SU-DHL-6 (cell line): ENCODE measurements around the gene TMEM108.

Experiments used
- H2AFZ ChIP-seq: fragments of 200-600 bp; sonication (generic); 2 replicates; pipeline ENCODE4 v1.6.1; 2014; ENCODE audit warnings: low read depth, mild to moderate bottlenecking, moderate library complexity, mixed read lengths, antibody characterized with exemption, low read length; ENCODE audit not compliant: severe bottlenecking
- H3F3A ChIP-seq: fragments of 200-600 bp; shearing (Covaris generic); 2 replicates; pipeline ENCODE4 v1.6.0; 2016; ENCODE audit warnings: antibody characterized with exemption, mild to moderate bottlenecking; ENCODE audit not compliant: insufficient read depth
- H3K27ac ChIP-seq: fragments of 200-600 bp; sonication (generic); 2 replicates; pipeline ENCODE4 v1.5.1; 2016; ENCODE audit warnings: low read depth, mild to moderate bottlenecking, low read length, moderate library complexity, mixed read lengths
- H3K27me3 ChIP-seq: fragments of 200-600 bp; sonication (generic), shearing (Covaris generic); 2 replicates; pipeline ENCODE4 v1.6.0; 2014; ENCODE audit warnings: mild to moderate bottlenecking, low read length
- H3K36me3 ChIP-seq: fragments of 200-600 bp; sonication (generic); 2 replicates; pipeline ENCODE4 v1.6.1; 2014; ENCODE audit warnings: mild to moderate bottlenecking, low read length, mixed read lengths
- H3K4me2 ChIP-seq: fragments of 300-600, 200-600 bp; shearing (Covaris generic), sonication (generic); 2 replicates; pipeline ENCODE4 v1.6.0; 2014; ENCODE audit warnings: low read length, low read depth, mild to moderate bottlenecking; ENCODE audit not compliant: poor library complexity, severe bottlenecking
- H3K4me3 ChIP-seq: fragments of 200-600 bp; sonication (generic); 2 replicates; pipeline ENCODE4 v1.5.1; 2014; ENCODE audit warnings: antibody characterized with exemption, low read length, mild to moderate bottlenecking, mixed read lengths; ENCODE audit not compliant: insufficient read depth, poor library complexity, severe bottlenecking
- H3K79me2 ChIP-seq: fragments of 200-600 bp; sonication (generic); 2 replicates; pipeline ENCODE4 v1.6.1; 2014; ENCODE audit warnings: mild to moderate bottlenecking, low read length, moderate library complexity; ENCODE audit not compliant: insufficient read depth
- H3K9ac ChIP-seq: fragments of 200-600 bp; sonication (generic); 2 replicates; pipeline ENCODE4 v1.7.0; 2014; ENCODE audit warnings: mild to moderate bottlenecking, low read length
- H3K9me2 ChIP-seq: fragments of 200-600 bp; sonication (generic); replicated peaks from 2 replicates; pipeline ENCODE4 v1.6.1; 2014; ENCODE audit warnings: low read length; ENCODE audit not compliant: insufficient read depth
- H3K9me3 ChIP-seq: fragments of 200-600 bp; sonication (generic); 2 replicates; pipeline ENCODE4 v1.6.1; 2014; ENCODE audit warnings: low read length, mixed read lengths; ENCODE audit not compliant: insufficient read depth
- H4K20me1 ChIP-seq: fragments of 200-600 bp; sonication (generic); 2 replicates; pipeline ENCODE4 v1.6.1; 2014; ENCODE audit warnings: low read depth, mild to moderate bottlenecking, antibody characterized with exemption, low read length, moderate library complexity, mixed read lengths
- EZH2phosphoT487 ChIP-seq: fragments of 200-600 bp; sonication (generic), shearing (Covaris generic); conservative IDR thresholded peaks from 2 replicates; pipeline ENCODE4 v1.6.1; 2018; ENCODE audit warnings: mild to moderate bottlenecking, antibody characterized with exemption, low read length, moderate library complexity, mixed read lengths
- TF ChIP-seq, protein P1 (sequence below): fragments of 200-600 bp; sonication (generic); IDR thresholded peaks from one replicate; pipeline ENCODE4 v1.5.1; 2017; ENCODE audit warnings: antibody characterized with exemption, mild to moderate bottlenecking, low read length, moderate library complexity; ENCODE audit not compliant: insufficient read depth, poor library complexity, severe bottlenecking

Gene TMEM108

DNA sequence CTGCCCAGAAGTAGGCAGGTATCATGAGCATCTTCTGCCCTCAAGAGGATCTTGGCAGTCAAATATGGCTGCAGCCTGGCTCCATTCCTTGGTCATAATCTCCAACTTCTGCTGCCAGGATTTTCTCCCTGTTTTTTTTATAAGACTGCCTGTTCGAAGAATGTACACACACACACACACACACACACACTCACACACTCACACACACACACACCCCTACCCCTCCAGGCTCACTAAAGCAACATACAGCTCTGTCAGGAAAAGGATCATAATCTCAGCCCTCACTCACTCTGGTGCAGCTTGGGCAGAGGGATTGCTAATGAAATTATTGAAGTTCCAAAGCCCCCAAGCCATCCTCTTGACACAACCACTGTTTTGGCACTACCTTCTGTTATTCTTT is 232.4 kb downstream of the TMEM108 start:
- no peak overlapping the region for H3K4me3 ChIP-seq
- no peaks in the 10 kb centered on the region for H3F3A ChIP-seq
- no peaks in the 10 kb centered on the region for H3K9me3 ChIP-seq
- H3K4me2 ChIP-seq, result no peak overlapping the region
- H3K9ac ChIP-seq, result no peak overlapping the region
- no peak overlapping the region for H2AFZ ChIP-seq
- no peaks in the 10 kb centered on the region for H3K36me3 ChIP-seq
- H3K27me3 ChIP-seq, result no peaks in the 10 kb centered on the region
- H3K79me2 ChIP-seq, result no peaks in the 10 kb centered on the region
- no peaks in the 10 kb centered on the region for H4K20me1 ChIP-seq
- TF ChIP-seq, protein P1, sequence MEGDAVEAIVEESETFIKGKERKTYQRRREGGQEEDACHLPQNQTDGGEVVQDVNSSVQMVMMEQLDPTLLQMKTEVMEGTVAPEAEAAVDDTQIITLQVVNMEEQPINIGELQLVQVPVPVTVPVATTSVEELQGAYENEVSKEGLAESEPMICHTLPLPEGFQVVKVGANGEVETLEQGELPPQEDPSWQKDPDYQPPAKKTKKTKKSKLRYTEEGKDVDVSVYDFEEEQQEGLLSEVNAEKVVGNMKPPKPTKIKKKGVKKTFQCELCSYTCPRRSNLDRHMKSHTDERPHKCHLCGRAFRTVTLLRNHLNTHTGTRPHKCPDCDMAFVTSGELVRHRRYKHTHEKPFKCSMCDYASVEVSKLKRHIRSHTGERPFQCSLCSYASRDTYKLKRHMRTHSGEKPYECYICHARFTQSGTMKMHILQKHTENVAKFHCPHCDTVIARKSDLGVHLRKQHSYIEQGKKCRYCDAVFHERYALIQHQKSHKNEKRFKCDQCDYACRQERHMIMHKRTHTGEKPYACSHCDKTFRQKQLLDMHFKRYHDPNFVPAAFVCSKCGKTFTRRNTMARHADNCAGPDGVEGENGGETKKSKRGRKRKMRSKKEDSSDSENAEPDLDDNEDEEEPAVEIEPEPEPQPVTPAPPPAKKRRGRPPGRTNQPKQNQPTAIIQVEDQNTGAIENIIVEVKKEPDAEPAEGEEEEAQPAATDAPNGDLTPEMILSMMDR, result no peak
- TF ChIP-seq EZH2phosphoT487, result no peak
- H3K9me2 ChIP-seq, result no peaks in the 10 kb centered on the region
- H3K27ac ChIP-seq, result no peak overlapping the region

DNA sequence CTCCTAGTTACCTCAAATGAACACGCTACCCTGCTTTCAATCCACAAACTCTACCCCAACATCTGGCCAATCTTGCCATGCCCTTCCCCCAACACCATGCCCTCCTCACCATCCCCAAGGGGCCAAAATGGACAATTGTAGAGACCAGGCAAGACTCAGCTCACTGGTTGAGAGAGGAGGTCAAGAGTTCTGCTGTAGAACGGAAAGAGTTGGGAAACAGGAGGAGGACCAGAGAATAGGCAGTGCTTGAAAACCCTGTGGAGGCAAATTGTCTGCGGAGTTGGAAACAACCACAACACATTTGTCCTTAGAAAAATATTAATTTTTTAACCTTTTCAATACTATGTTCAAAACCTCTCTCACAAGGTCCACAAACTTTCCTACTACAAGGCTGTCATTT is 232.9 kb downstream of the TMEM108 start:
- Histone ChIP-seq H3K4me2 (no peak overlapping the region), H2AFZ (no peak overlapping the region), H4K20me1 (no peaks in the 10 kb centered on the region), H3K27ac (no peak overlapping the region), H3K9ac (no peak overlapping the region), H3K9me3 (no peaks in the 10 kb centered on the region), H3K4me3 (no peak overlapping the region), H3K27me3 (no peaks in the 10 kb centered on the region), H3K9me2 (no peaks in the 10 kb centered on the region), H3K79me2 (no peaks in the 10 kb centered on the region), H3K36me3 (no peaks in the 10 kb centered on the region), H3F3A (no peaks in the 10 kb centered on the region)
- no peak for TF ChIP-seq EZH2phosphoT487
- TF ChIP-seq, protein P1, result no peak

DNA sequence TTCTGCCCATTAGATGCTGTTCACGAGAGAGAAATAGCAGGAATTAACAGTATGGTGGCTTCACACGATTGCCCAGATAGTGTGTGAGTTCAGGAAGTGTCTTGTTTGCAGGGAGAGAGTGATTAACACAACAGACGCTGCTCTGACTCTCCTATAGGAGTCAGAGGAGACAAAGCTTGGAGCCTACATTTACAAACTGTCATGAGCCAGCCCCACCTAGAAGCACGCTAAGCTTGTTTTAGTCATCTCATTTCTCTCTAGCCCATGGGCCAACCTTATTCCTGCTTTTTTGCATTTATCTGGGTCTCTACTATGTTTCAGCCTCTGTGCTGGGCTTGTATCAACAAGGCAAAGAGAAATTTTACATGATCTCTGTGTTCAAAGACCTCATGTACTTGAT is 233.3 kb downstream of the TMEM108 start:
- H3K9ac ChIP-seq, result no peak overlapping the region
- H4K20me1 ChIP-seq, result no peaks in the 10 kb centered on the region
- H3K4me3 ChIP-seq, result no peak overlapping the region
- H3F3A ChIP-seq, result no peaks in the 10 kb centered on the region
- no peaks in the 10 kb centered on the region for H3K36me3 ChIP-seq
- H3K4me2 ChIP-seq, result no peak overlapping the region
- H3K27me3 ChIP-seq, result no peaks in the 10 kb centered on the region
- H3K79me2 ChIP-seq, result no peaks in the 10 kb centered on the region
- no peak overlapping the region for H2AFZ ChIP-seq
- no peak overlapping the region for H3K27ac ChIP-seq
- no peaks in the 10 kb centered on the region for H3K9me3 ChIP-seq
- H3K9me2 ChIP-seq, result no peaks in the 10 kb centered on the region
- no peak for TF ChIP-seq EZH2phosphoT487
- TF ChIP-seq, protein P1, result no peak
